Activated CD4-positive, alpha-beta T cell treated with anti-CD3 and anti-CD28 coated beads, Interleukin-10, Interleukin-2, amounts not matched to agents 100 ng/mL and 50 ng/mL, durations not matched to agents 16 hours and 8 hours (primary cell): ENCODE results near the gene CTNNA3.
"Not testable (repeated sequence)": the region's sequence is repeated elsewhere in the genome, so short reads cannot be mapped to it uniquely, and the experiment has no call there.

Source experiments
- DNase-seq: peaks from one replicate; pipeline ENCODE4 v3.0.0-alpha.2; 2020

The CTNNA3 gene

GRCh38 chr10:66467042-66467441 is 1229.0 kb downstream of the CTNNA3 start:
- DNase-seq, result no peak

DNA sequence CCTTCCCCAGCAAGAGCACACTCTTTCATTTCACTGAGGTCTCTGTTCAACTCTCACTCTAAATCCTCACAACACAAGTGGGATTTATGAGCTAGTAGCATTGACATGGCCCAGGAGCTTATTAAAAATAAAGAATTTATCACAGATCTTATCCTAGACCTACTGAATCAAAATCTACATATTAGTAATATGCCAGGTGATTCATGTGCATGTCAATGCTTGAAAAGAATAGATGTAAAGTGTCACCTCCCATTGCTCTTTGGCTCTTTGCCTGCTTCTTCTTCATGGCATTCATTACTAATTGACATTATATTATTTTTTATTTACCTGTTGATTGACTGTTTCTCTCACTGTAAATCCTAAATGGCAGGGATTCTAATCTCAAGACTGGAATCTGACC is 1229.4 kb downstream of the CTNNA3 start:
- DNase-seq, result no peak

- DNase-seq, result no peak
Measured at GRCh38 chr10:66463611-66464010, 1232.4 kb downstream of the CTNNA3 start.

GRCh38 chr10:66457629-66458028 is 1238.4 kb downstream of the CTNNA3 start:
- no peak for DNase-seq

- peak; percentile 0 for DNase-seq
Measured at GRCh38 chr10:66455304-66455703, 1240.7 kb downstream of the CTNNA3 start.

- DNase-seq, result no peak
Measured at GRCh38 chr10:66440568-66440967, 1255.4 kb downstream of the CTNNA3 start.

- DNase-seq, result no peak
Measured at GRCh38 chr10:66414943-66415342, 1281.1 kb downstream of the CTNNA3 start.

- no peak for DNase-seq
Measured at GRCh38 chr10:66405566-66405965, 1290.4 kb downstream of the CTNNA3 start.

DNA sequence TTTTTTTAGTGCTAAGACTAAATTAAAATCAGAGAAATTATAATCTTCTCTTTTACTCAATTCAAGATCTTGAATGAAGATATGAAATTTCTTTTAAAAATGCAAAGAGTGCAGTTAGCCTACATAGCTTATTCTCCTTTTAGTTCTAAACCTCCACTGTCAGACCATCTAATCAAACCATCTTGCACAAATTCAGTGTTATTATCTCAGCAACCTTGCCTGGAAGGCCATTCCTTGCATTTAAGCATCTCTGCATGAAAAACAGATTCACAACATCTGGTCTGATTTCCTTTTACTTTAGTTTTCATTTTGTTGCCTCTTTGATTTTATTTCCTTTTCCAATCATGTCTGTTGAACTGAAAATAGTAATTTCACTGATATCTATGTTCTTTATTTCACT is 1297.3 kb downstream of the CTNNA3 start:
- no peak for DNase-seq

DNA sequence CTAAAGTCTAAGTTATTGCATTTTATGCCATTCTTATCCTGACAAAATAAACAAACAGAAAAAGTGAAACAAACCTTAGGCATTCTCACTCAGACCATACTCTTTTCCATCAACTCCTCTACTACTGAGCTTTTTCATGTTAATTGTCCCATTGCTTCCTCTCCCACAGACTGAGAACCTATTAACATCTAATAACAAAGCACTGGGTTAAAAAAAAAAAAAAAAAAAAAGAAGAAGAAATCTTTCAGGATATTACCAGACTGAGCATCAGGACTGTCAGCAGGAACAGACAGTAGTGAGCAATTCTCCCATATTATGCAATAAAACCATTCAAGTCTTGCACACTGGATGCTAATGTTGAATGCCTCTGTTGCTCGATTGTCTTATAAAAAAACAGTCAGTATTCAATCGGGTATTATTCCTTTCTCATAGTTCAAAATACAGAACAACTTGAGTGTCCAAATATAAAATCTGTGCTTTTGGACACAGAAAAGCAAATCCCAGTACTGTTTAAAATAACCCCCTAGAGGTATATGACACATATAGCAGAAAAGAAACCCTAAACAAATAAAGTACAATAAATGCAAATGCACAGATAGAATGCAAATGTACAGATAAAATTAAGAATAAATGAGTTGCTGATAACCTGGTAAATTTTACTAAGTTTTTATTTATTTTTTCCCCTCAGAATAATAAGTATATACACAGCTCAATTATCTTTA is 1301.5 kb downstream of the CTNNA3 start:
- no peak for DNase-seq

DNA sequence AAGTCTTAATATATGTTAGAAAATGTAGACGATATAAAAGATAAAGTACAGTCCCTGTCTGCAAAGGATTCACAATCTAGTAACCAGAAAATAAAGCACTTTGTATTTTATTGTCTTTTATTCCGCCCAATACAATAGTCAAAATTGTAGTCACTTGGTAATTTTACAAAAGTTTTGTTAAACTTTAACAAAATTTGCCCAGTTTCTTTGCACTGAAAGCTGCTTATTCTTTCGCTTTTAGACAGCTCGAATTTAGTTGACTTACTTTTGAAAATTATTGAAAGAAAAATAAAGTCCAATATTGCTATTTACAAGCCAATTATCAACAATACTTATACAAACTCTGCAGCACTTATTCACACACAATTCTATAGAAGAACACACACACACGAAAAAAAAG is 1305.1 kb downstream of the CTNNA3 start:
- no peak for DNase-seq

GRCh38 chr10:66381045-66381444 is 1315.0 kb downstream of the CTNNA3 start:
- no peak for DNase-seq

GRCh38 chr10:66378117-66378876 is 1317.7 kb downstream of the CTNNA3 start:
- no peak for DNase-seq

- DNase-seq, result no peak
Measured at GRCh38 chr10:66368146-66368545, 1327.8 kb downstream of the CTNNA3 start.

DNA sequence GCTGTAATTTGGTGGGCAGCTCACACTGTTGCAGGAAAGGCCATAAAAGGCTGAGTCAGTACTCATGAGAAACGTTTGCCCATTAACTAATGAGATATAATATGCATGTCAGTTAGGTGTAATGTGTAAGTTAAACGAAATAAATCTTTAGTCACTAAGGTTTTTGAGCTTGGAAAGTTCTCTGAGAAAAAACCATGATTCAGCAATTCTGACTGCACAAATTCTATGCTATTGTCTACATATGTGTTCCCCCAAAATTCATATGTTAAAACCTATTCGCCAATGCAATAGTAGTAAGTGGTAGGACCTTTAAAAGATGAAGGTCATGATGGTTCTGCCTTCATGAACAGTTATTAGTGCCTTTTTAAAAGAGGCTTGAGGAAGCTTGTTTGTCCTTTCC is 1329.8 kb downstream of the CTNNA3 start:
- no peak for DNase-seq

- DNase-seq, result no peak
Measured at GRCh38 chr10:66365686-66366085, 1330.3 kb downstream of the CTNNA3 start.

DNA sequence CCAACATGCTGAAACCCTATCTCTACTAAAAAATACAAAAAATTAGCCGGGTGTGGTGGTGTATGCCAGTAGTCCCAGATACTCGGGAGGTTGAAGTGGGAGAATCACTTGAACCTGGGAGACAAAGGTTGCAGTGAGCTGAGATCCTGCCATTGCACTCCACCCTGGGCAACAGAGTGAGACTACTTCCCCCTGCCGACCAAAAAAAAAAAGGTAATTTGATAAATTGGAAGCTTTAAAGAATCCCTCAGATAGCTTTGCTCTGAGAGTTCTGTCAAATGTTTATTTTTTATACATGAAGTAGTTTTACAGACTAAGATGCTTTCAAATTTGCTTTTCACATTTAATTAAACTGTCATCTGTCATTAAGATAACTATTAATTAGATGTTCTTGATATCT is 1333.5 kb downstream of the CTNNA3 start:
- no peak for DNase-seq

DNA sequence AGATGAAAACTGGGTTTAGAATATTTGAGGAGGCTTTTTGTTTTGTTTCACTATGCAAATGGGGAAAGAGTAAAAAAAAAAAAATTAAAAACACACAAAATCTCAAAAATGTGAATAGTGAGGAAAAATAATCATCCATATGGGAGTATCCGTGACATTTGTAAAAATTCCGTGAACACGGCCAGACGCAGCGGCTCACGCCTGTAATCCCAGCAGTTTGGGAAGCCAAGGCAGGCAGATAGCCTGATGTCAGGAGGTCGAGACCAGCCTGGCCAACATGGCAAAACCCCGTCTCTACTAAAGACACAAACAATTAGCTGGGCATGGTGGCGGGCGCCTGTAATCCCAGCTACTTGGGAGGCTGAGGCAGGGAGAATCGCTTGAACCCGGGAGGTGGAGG is 1342.2 kb downstream of the CTNNA3 start:
- not testable (repeated sequence) for DNase-seq

GRCh38 chr10:66353422-66353821 is 1342.6 kb downstream of the CTNNA3 start:
- DNase-seq, result no peak

DNA sequence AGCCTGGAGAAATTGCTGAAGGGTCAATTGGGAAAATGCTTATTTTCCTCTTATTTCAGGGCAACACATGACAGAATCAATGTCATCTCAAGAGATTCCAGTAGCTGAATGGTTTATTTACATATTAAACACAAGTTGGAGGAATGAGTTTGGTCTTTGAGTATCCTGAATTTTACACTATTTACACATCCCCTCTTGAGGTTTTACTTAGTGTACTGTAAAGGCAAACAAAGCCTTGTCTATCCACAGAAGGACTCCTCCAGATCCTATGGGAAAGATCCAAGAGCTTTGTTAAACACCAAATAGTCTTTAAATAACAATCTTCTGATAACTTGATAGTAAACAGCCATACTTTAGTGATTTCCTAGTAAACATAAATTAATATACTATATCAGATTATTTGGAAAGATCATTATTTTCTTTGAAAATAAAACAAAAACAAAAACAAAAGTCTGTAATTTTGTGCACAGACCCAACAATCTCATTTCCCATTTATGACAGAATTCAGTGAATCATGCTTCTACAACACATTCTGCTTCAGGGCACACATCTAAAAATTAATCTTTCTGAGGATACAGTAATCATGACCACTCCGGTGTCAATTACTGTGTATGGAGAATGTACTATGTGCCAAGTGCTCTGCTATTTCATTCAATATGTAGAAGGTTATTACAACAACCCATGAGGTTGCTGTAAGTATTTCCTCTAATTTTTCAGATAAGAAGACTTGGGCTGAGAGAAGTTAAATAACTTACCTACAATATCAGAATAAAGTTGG is 1345.2 kb downstream of the CTNNA3 start:
- no peak for DNase-seq

DNA sequence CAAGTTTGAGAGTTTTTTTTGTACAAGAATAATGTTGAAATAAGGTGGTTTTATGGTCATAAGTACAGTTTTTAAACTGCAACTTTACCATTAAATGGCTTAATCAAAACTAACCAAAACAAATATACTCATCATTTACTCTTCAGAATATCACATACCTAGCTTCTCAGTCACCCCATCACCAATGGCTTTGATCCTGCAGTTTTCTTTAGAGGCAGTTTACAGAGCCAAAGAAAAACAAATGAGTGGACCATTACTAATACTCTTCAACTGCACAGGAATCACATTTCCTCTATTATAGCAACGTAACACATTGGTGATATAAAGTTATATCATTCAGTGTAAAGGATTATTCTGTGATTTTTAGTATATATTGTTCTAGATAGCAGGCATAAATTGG is 1346.3 kb downstream of the CTNNA3 start:
- no peak for DNase-seq

- no peak for DNase-seq
Measured at GRCh38 chr10:66349076-66349475, 1346.9 kb downstream of the CTNNA3 start.

DNA sequence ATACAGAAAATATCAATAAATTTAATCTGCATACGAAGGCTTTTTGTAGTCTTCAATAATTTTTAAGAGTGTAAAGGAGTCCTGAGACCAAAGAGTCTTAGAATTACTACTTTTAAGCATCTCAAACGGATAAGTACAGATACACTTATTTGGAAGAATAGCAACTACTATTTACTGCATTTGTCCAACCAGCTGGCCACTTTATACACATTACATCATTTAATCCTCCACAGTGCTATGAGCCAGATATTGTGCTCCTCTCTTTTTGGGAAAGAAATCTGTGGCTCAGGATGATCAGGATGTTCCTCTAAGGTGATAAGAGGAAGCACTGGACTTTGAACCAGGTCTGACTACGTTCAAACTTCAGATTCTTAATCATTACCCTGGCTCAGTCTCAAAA is 1358.8 kb downstream of the CTNNA3 start:
- no peak for DNase-seq

GRCh38 chr10:66336791-66337190 is 1359.2 kb downstream of the CTNNA3 start:
- DNase-seq, result no peak
